C4-2B (cell line): ENCODE results near the gene DIP2B.

Experiments used
- ZFX ChIP-seq: fragments of 450-650 bp; IDR thresholded peaks from 2 replicates; pipeline ENCODE4 v1.6.1; 2017
- TF ChIP-seq, protein P1 (sequence below): fragments of 450-650 bp; conservative IDR thresholded peaks from 2 replicates; pipeline ENCODE4 v1.5.1; 2017; ENCODE audit warnings: mild to moderate bottlenecking

DNA sequence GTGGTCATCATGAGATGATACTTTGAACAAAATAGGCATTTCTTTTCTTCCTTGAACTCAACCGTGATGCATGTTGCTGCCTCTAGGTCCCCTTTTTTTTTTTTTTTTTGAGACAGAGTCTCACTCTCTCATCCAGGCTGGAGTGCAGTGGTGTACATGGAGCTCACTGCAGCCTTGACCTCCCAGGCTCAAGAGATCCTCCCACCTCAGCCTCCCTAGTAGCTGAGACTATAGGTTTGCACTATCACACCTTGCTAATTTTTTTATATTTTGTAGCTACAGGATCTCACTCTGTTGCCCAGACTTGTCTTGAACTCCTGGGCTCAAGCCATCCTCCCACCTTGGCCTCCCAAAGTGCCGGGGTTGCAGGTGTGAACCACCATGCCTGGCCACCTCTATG, 20.6 kb downstream of the DIP2B start:
- TF ChIP-seq, protein P1, sequence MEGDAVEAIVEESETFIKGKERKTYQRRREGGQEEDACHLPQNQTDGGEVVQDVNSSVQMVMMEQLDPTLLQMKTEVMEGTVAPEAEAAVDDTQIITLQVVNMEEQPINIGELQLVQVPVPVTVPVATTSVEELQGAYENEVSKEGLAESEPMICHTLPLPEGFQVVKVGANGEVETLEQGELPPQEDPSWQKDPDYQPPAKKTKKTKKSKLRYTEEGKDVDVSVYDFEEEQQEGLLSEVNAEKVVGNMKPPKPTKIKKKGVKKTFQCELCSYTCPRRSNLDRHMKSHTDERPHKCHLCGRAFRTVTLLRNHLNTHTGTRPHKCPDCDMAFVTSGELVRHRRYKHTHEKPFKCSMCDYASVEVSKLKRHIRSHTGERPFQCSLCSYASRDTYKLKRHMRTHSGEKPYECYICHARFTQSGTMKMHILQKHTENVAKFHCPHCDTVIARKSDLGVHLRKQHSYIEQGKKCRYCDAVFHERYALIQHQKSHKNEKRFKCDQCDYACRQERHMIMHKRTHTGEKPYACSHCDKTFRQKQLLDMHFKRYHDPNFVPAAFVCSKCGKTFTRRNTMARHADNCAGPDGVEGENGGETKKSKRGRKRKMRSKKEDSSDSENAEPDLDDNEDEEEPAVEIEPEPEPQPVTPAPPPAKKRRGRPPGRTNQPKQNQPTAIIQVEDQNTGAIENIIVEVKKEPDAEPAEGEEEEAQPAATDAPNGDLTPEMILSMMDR = no peak
- TF ChIP-seq ZFX = no peak
